Activated effector memory CD4-positive, alpha-beta T cell treated with Interleukin-2 at 50 U/mL for 16 hours (primary cell): Measurements from ENCODE around the gene TRIM54.
"Not testable (repeated sequence)": the region's sequence is repeated elsewhere in the genome, so short reads cannot be mapped to it uniquely, and the experiment has no call there.

Experiments used
- DNase-seq: peaks from one replicate; pipeline ENCODE4 v3.0.0-alpha.2; 2020

The TRIM54 gene

GRCh38 chr2:27285481-27285880 is 3.3 kb downstream of the TRIM54 start:
- no peak for DNase-seq

- no peak for DNase-seq
Measured at GRCh38 chr2:27288610-27289009, 6.4 kb downstream of the TRIM54 start.

GRCh38 chr2:27290549-27290948 is 8.3 kb downstream of the TRIM54 start:
- DNase-seq: no peak

- no peak for DNase-seq
Measured at GRCh38 chr2:27291865-27292264, 9.6 kb downstream of the TRIM54 start.

- DNase-seq: no peak
Measured at GRCh38 chr2:27294928-27295327, 12.7 kb downstream of the TRIM54 start.

GRCh38 chr2:27296481-27296880 is 14.3 kb downstream of the TRIM54 start:
- no peak for DNase-seq

GRCh38 chr2:27297195-27297594 is 15.0 kb downstream of the TRIM54 start:
- DNase-seq: no peak

GRCh38 chr2:27298391-27299080 is 16.3 kb downstream of the TRIM54 start:
- DNase-seq: no peak

- DNase-seq: not testable (repeated sequence)
Measured at GRCh38 chr2:27300606-27301005, 18.4 kb downstream of the TRIM54 start.

GRCh38 chr2:27303093-27304025 is 21.1 kb downstream of the TRIM54 start:
- no peak for DNase-seq

GRCh38 chr2:27304488-27305240 is 22.4 kb downstream of the TRIM54 start:
- no peak for DNase-seq

- no peak for DNase-seq
Measured at GRCh38 chr2:27305516-27305915, 23.3 kb downstream of the TRIM54 start.

- no peak for DNase-seq
Measured at GRCh38 chr2:27306136-27306535, 23.9 kb downstream of the TRIM54 start.

- DNase-seq: no peak
Measured at GRCh38 chr2:27306573-27307286, 24.5 kb downstream of the TRIM54 start.

GRCh38 chr2:27307287-27307544 is 25.0 kb downstream of the TRIM54 start:
- no peak for DNase-seq

GRCh38 chr2:27307545-27308358 is 25.5 kb downstream of the TRIM54 start:
- no peak for DNase-seq

GRCh38 chr2:27308359-27308881 is 26.2 kb downstream of the TRIM54 start, which contains the start of gene UCN:
Gene UCN, minus strand, starts transcription at chr2:27308445. Its CDS starts 550 bp downstream, at chr2:27307895.
- DNase-seq: no peak

- no peak for DNase-seq
Measured at GRCh38 chr2:27309651-27310050, 27.4 kb downstream of the TRIM54 start.

GRCh38 chr2:27312152-27312551 is 29.9 kb downstream of the TRIM54 start:
- no peak for DNase-seq

- no peak for DNase-seq
Measured at GRCh38 chr2:27313882-27314645, 31.8 kb downstream of the TRIM54 start.

- no peak for DNase-seq
Measured at GRCh38 chr2:27314709-27315108, 32.5 kb downstream of the TRIM54 start.
